WERI-Rb-1 (cell line): ENCODE data around the gene CTNNA3.

Source experiments
- DNase-seq: peaks from one replicate; pipeline ENCODE4 v3.0.0-alpha.2; 2020
- H3K27ac ChIP-seq: fragments of 250-450 bp; sonication (Bioruptor Pico); 2 replicates; pipeline ENCODE4 v1.5.1; 2020; ENCODE audit warnings: mild to moderate bottlenecking, moderate library complexity
- H3K27me3 ChIP-seq: fragments of 250-450 bp; sonication (Bioruptor Pico); 2 replicates; pipeline ENCODE4 v1.5.1; 2021; ENCODE audit warnings: mild to moderate bottlenecking, low read depth, moderate library complexity; ENCODE audit not compliant: insufficient read depth, severe bottlenecking
- H3K36me3 ChIP-seq: fragments of 250-450 bp; sonication (Bioruptor Pico); 2 replicates; pipeline ENCODE4 v1.5.1; 2020; ENCODE audit warnings: mild to moderate bottlenecking, moderate library complexity
- H3K4me3 ChIP-seq: 2 replicates; pipeline ENCODE4 v1.5.1; 2011; ENCODE audit warnings: low read depth, mild to moderate bottlenecking, control low read depth, low read length
- H3K9me3 ChIP-seq: fragments of 250-450 bp; sonication (Bioruptor Pico); 2 replicates; pipeline ENCODE4 v1.5.1; 2021; ENCODE audit warnings: mild to moderate bottlenecking, moderate library complexity; ENCODE audit not compliant: severe bottlenecking
- CTCF ChIP-seq: IDR thresholded peaks from 2 replicates; pipeline ENCODE4 v1.5.1; 2011; ENCODE audit warnings: low read depth, mild to moderate bottlenecking, control low read depth, inconsistent platforms, low read length

CTNNA3 gene

GRCh38 chr10:67288688-67289410, 407.1 kb downstream of the CTNNA3 start:
- Histone ChIP-seq H3K9me3 (no peaks in the 10 kb centered on the region), H3K36me3 (no peaks in the 10 kb centered on the region), H3K27me3 (no peaks in the 10 kb centered on the region), H3K27ac (no peak overlapping the region), H3K4me3 (no peak overlapping the region)
- DNase-seq = no peak
- TF ChIP-seq CTCF = no peak

GRCh38 chr10:67284589-67284988, 411.4 kb downstream of the CTNNA3 start:
- Histone ChIP-seq H3K27ac (no peak overlapping the region), H3K4me3 (no peak overlapping the region), H3K36me3 (no peaks in the 10 kb centered on the region), H3K27me3 (no peaks in the 10 kb centered on the region), H3K9me3 (no peaks in the 10 kb centered on the region)
- TF ChIP-seq CTCF = no peak
- DNase-seq = no peak

GRCh38 chr10:67282871-67283270, 413.1 kb downstream of the CTNNA3 start:
- DNase-seq = no peak
- H3K27me3 ChIP-seq = no peaks in the 10 kb centered on the region
- no peaks in the 10 kb centered on the region for H3K36me3 ChIP-seq
- H3K4me3 ChIP-seq = no peak overlapping the region
- H3K27ac ChIP-seq = no peak overlapping the region
- no peaks in the 10 kb centered on the region for H3K9me3 ChIP-seq
- no peak for TF ChIP-seq CTCF

DNA sequence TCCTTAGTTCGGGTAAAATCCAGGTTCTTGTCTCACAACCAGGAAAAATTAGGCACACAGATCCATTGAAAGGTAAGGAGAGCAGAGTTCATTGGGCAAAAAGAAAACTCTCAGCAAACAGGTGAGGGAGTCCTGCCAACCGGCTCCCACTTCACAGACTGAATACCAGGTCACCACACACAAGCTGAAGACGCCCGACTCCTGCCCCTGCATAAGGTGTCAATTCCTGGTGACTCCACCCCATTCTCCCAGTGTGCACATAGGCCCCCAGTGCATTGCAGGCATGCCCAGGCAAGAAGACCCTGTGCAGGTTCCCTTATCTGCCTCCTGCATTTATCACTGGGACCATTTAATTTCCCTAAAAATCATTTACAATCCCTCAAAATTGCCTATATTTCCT, 415.6 kb downstream of the CTNNA3 start:
- no peak for DNase-seq
- Histone ChIP-seq H3K36me3 (no peaks in the 10 kb centered on the region), H3K27ac (no peak overlapping the region), H3K9me3 (no peaks in the 10 kb centered on the region), H3K4me3 (no peak overlapping the region), H3K27me3 (no peaks in the 10 kb centered on the region)
- no peak for TF ChIP-seq CTCF

DNA sequence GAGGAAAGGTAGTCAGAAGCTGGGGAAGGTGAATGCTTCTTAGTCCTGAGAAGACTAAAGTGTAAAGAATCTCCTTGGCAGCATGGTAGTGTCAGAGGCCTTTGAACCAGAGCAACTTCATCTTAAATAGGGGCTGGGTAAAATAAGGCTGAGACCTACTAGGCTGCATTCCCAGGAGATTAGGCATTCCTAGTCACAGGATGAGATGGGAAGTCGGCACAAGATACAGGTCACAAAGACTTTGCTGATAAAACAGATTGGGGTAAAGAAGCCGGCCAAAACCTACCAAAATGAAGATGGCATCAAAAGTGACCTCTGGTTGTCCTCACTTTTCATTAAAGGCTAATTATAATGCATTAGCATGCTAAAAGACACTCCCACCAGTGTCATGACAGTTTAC, 418.6 kb downstream of the CTNNA3 start:
- no peak overlapping the region for H3K4me3 ChIP-seq
- H3K27ac ChIP-seq = no peak overlapping the region
- no peak for TF ChIP-seq CTCF
- DNase-seq = no peak
- H3K27me3 ChIP-seq = no peaks in the 10 kb centered on the region
- no peaks in the 10 kb centered on the region for H3K36me3 ChIP-seq
- H3K9me3 ChIP-seq = no peaks in the 10 kb centered on the region

DNA sequence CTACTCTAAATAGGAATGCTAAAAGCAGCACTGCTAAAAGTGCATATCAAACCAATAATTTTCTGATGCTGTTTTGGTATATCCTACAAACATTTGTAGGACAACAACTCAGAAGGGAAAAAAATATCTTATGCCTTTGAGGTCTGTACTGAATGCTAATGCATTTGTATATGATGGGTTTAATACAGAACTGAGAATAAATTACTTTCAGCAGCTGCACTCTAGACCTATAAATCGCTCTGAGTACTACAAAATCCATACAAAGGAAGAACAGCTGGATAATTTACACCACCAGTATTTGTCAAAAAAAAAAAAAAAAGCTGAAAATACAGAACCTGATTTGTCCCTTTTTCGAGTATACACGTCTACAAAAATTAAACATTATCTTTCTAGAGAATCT, 426.2 kb downstream of the CTNNA3 start:
- DNase-seq = no peak
- H3K4me3 ChIP-seq = no peak overlapping the region
- TF ChIP-seq CTCF = no peak

More for the DNA sequence above, 426.2 kb downstream of the CTNNA3 start:
- no peak overlapping the region for H3K27ac ChIP-seq
- H3K27me3 ChIP-seq = no peaks in the 10 kb centered on the region
- no peaks in the 10 kb centered on the region for H3K9me3 ChIP-seq
- no peaks in the 10 kb centered on the region for H3K36me3 ChIP-seq
